HepG2 (cell line): ENCODE results near the gene SEMA6D. TPM values are rescaled to one million over a fixed set of nuclear protein-coding genes. Genes with fewer than 3 reads are reported as not detected.
A peak's percentile ranks its signal among the peaks of the same experiment; 100 is the strongest.

Source experiments
- ATAC-seq: fragments of 200-7000 bp; cut with Tn5 transposase; 3 replicates; pipeline ENCODE4 v1.9.1; 2020; ENCODE audit warnings: mild to moderate bottlenecking, moderate library complexity
- BruUV-seq: library from RNA; stranded (reverse); fragments of 400-500 nt; replicated peaks from 2 replicates; lab custom pipeline; 2021; lab: Mats Ljungman, UMichigan
- CTCF ChIA-PET: fragments of 300-600 bp; formaldehyde crosslinking; extraction: SDS; loops from one replicate; lab custom pipeline; 2021; ENCODE audit warnings: low total read pairs, inconsistent platforms, low intra/inter-chr PET ratio; lab: Yijun Ruan, JAX
- POLR2A ChIA-PET: fragments of 350-600 bp; sonication (Branson Sonifier 250); formaldehyde crosslinking; loops from one replicate; lab custom pipeline; 2020; ENCODE audit warnings: antibody characterized with exemption, inconsistent platforms; lab: Yijun Ruan, JAX
- DNase-seq: peaks from one replicate; pipeline ENCODE4 v3.0.0-alpha.2; 2015; ENCODE audit warnings: low spot score
- FAIRE-seq: peaks from 3 replicates; lab custom pipeline; 2011; peaks lifted over from hg19 to GRCh38; lab: Jason Lieb, UNC
- H2AFZ ChIP-seq: one replicate; pipeline ENCODE4 v1.6.1; 2011; ENCODE audit warnings: low read length, inconsistent platforms
- H3K27ac ChIP-seq: fragments of 300-600 bp; 3 replicates; pipeline ENCODE4 v1.8.0; 2011; ENCODE audit warnings: mixed run types, mild to moderate bottlenecking, mixed read lengths, low read length, inconsistent platforms; ENCODE audit not compliant: insufficient read depth; ENCODE audit errors: extremely low read length
- H3K27me3 ChIP-seq, 2 experiments: fragments of 200-600 bp in 1 of 2; 2 replicates in 1 of 2; 3 replicates in 1 of 2; pipeline versions ENCODE4 v1.6.0 to v1.8.0; 2011; ENCODE audit warnings: low read length in 2 of 2, mild to moderate bottlenecking in 2 of 2, moderate library complexity in 2 of 2, inconsistent platforms in 1 of 2; ENCODE audit not compliant: insufficient read depth in 2 of 2, control insufficient read depth in 1 of 2
- H3K36me3 ChIP-seq, 2 experiments: fragments of 200-600 bp in 1 of 2; replicated peaks in 1 of 2; 2 replicates in 1 of 2; 3 replicates in 1 of 2; pipeline versions ENCODE4 v1.5.1 to v1.8.0; 2011; ENCODE audit warnings: low read length in 2 of 2, inconsistent platforms in 1 of 2; ENCODE audit not compliant: insufficient read depth in 2 of 2, control insufficient read depth in 1 of 2
- H3K4me1 ChIP-seq: 2 replicates; pipeline ENCODE4 v1.5.1; 2012; ENCODE audit warnings: low read length, inconsistent platforms; ENCODE audit not compliant: insufficient read depth
- H3K4me2 ChIP-seq: 2 replicates; pipeline ENCODE4 v1.6.0; 2011; ENCODE audit warnings: low read depth, low read length, inconsistent platforms
- H3K4me3 ChIP-seq, 3 experiments: fragments of 200-600 bp in 1 of 3; sonication (generic), shearing (Covaris generic) in 1 of 3; replicated peaks in 1 of 3; 2 replicates each; pipeline ENCODE4 v1.5.1; 2011 to 2016; ENCODE audit warnings: low read length in 3 of 3, inconsistent platforms in 2 of 3, low read depth in 2 of 3, mild to moderate bottlenecking in 2 of 3, control low read depth in 1 of 3, mixed read lengths in 1 of 3; ENCODE audit not compliant: insufficient read depth in 1 of 3
- H3K79me2 ChIP-seq: one replicate; pipeline ENCODE4 v1.6.1; 2011; ENCODE audit warnings: low read length, inconsistent platforms; ENCODE audit not compliant: insufficient read depth
- H3K9ac ChIP-seq: 2 replicates; pipeline ENCODE4 v1.6.0; 2011; ENCODE audit warnings: mild to moderate bottlenecking, low read depth, low read length, inconsistent platforms; ENCODE audit not compliant: insufficient read depth
- H3K9me3 ChIP-seq: 2 replicates; pipeline ENCODE4 v1.5.1; 2012; ENCODE audit warnings: mild to moderate bottlenecking, low read length
- H4K20me1 ChIP-seq: 2 replicates; pipeline ENCODE4 v1.6.0; 2011; ENCODE audit warnings: inconsistent platforms, mild to moderate bottlenecking, low read length, moderate library complexity; ENCODE audit not compliant: insufficient read depth
- GTF3A ChIP-seq: sonication (generic); formaldehyde crosslinking; conservative IDR thresholded peaks from 2 replicates; pipeline ENCODE4 v1.4.0; 2020; ENCODE audit warnings: mild to moderate bottlenecking, missing genetic modification reagents
- KDM4B ChIP-seq: sonication (generic); formaldehyde crosslinking; IDR thresholded peaks from 2 replicates; pipeline ENCODE4 v1.4.0; 2020; ENCODE audit warnings: missing genetic modification reagents
- MXD4 ChIP-seq: IDR thresholded peaks from 2 replicates; pipeline ENCODE4 v1.6.1; 2016; ENCODE audit warnings: mild to moderate bottlenecking, missing biosample characterization, missing genetic modification reagents
- RFXANK ChIP-seq: IDR thresholded peaks from 2 replicates; pipeline ENCODE4 v1.6.1; 2016
- ZBTB20 ChIP-seq: sonication (generic); formaldehyde crosslinking; IDR thresholded peaks from 2 replicates; pipeline ENCODE4 v1.8.1; 2023; ENCODE audit warnings: missing genetic modification reagents, low read depth, mild to moderate bottlenecking, borderline replicate concordance
- ZNF317 ChIP-seq: sonication (generic); formaldehyde crosslinking; IDR thresholded peaks from 2 replicates; pipeline ENCODE4 v1.5.0; 2020; ENCODE audit warnings: mild to moderate bottlenecking, missing genetic modification reagents
- WGBS: methylation state at CpG from one replicate; pipeline ENCODE4 v1.1.6; 2017; ENCODE audit warnings: low lambda C conversion rate; 5-methylcytosine and 5-hydroxymethylcytosine counted together
- in situ Hi-C: cut with HindIII; loops from 2 replicates; pipeline ENCODE4 v1.10.0; 2017; ENCODE audit warnings: low pct_unique_long_range_greater_than_20kb; ENCODE audit not compliant: extremely low pct_ligation_motif_present
- intact Hi-C: fragments of 100-400 bp; cut with micrococcal nuclease; formaldehyde crosslinking; loops from one replicate; pipeline ENCODE4 v1.10.0; 2022; ENCODE audit not compliant: unreplicated experiment
- polyA plus RNA-seq, 8 experiments: library from polyadenylated mRNA; depleted of rRNA in 3 of 8; stranded (reverse) in 7 of 8; unstranded in 1 of 8; fragments of >200 nt; fragmentation: Illumina TruSeq in 4 of 8; extraction: Trizol in 4 of 8; gene quantifications; 2 replicates each; pipeline versions ENCODE4 v1.2.1 to v1.2.3, GENCODE V29; 2011 to 2016; ENCODE audit warnings: low read depth in 4 of 8, missing spikeins in 1 of 8, mixed read lengths in 1 of 8; ENCODE audit not compliant: insufficient read depth in 1 of 8
- total RNA-seq, 5 experiments: library from RNA; depleted of rRNA; stranded (reverse); fragments of >200 nt; fragmentation: Illumina TruSeq; extraction: Trizol; gene quantifications; 2 replicates each; pipeline ENCODE4 v1.2.3, GENCODE V29; 2016; ENCODE audit warnings: low read depth in 1 of 5
- TF ChIP-seq, protein P1 (sequence below): sonication (generic); formaldehyde crosslinking; IDR thresholded peaks from 2 replicates; pipeline ENCODE4 v1.8.1; 2022; ENCODE audit warnings: mild to moderate bottlenecking, missing genetic modification reagents

Gene SEMA6D
- total and polyA plus RNA-seq, 2 of the 13 experiments (the other 11 are each of a cell fraction or from before 2014, with no cell fraction given) = not detected

DNA sequence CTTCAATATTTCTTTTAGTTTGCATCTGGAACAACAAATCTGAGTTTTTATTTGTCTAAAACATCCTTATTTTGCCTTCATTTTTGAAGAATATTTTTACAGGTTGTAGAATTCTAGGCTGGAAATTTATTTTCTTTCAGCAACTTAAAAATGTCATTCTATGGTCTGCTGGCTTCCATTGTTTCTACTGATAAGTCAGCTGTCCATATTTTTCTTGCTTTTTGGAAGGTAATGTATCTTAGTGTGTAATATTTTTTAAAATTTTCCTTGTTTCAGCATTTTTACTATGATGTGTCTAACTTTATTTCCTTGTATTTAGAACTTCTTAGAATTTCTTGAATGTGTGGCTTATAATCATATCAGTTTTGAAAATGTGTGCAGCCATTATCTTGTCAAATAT, 37.0 kb downstream of the SEMA6D start:
- no peak overlapping the region for H2AFZ ChIP-seq
- peaks cover 92% of the 10 kb centered on the region for H3K9me3 ChIP-seq
- FAIRE-seq (no peak), DNase-seq (no peak), ATAC-seq (no peak)
- POLR2A ChIA-PET = no interaction called here
- no peak overlapping the region for H3K4me2 ChIP-seq
- H3K36me3 ChIP-seq = no peaks in the 10 kb centered on the region
- CTCF ChIA-PET = no interaction called here
- H3K27me3 ChIP-seq = no peaks in the 10 kb centered on the region
- no peak overlapping the region for H3K4me3 ChIP-seq
- no peaks in the 10 kb centered on the region for H4K20me1 ChIP-seq
- intact Hi-C loops = no loop called here
- no peak for TF ChIP-seq RFXANK (CRISPR knock-in tag)
- TF ChIP-seq, protein P1, sequence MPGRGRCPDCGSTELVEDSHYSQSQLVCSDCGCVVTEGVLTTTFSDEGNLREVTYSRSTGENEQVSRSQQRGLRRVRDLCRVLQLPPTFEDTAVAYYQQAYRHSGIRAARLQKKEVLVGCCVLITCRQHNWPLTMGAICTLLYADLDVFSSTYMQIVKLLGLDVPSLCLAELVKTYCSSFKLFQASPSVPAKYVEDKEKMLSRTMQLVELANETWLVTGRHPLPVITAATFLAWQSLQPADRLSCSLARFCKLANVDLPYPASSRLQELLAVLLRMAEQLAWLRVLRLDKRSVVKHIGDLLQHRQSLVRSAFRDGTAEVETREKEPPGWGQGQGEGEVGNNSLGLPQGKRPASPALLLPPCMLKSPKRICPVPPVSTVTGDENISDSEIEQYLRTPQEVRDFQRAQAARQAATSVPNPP = no peak
- TF ChIP-seq ZNF317 (CRISPR knock-in tag) = peak; percentile 96
- H3K4me1 ChIP-seq = no peaks in the 10 kb centered on the region
- H3K79me2 ChIP-seq = no peaks in the 10 kb centered on the region
- no peak overlapping the region for H3K27ac ChIP-seq
- H3K9ac ChIP-seq = no peak overlapping the region
- BruUV-seq = no TSS peak
- in situ Hi-C loops = no loop called here

DNA sequence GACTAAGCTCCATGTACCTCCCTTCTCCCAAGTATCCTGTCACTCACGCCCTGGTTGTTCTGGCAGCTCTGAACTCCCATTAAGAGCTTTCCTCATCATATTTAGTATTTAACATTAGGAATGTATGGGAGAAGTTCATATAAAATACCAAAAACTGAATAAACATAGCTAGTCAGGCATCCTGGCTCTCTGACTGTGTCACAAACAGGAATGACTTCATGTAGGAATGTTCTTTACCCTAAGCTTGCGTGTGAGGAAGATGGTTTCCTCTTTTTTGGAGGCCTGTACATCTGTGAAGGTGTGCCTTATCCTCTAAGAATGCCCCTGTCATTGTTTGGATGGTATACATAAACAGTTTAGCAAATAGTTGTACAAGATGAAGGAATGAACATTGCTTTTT, 38.6 kb downstream of the SEMA6D start:
- BruUV-seq = no TSS peak
- Histone ChIP-seq H3K27me3 (no peaks in the 10 kb centered on the region), H4K20me1 (no peaks in the 10 kb centered on the region), H3K27ac (no peak overlapping the region), H3K79me2 (no peaks in the 10 kb centered on the region), H3K36me3 (no peaks in the 10 kb centered on the region), H2AFZ (no peak overlapping the region), H3K9me3 (peaks cover 77% of the 10 kb centered on the region), H3K4me1 (no peaks in the 10 kb centered on the region), H3K4me3 (no peak overlapping the region), H3K4me2 (no peak overlapping the region), H3K9ac (no peak overlapping the region)
- 0% methylated on average over 2 of the region's 2 CpGs for WGBS
- intact Hi-C loops (no loop called here), in situ Hi-C loops (no loop called here)
- TF ChIP-seq MXD4 = no peak
- no peak for TF ChIP-seq KDM4B (CRISPR knock-in tag)
- no peak for TF ChIP-seq ZBTB20 (CRISPR knock-in tag)
- TF ChIP-seq GTF3A = no peak
- ChIA-PET POLR2A (no interaction called here), CTCF (no interaction called here)
- FAIRE-seq (no peak), DNase-seq (no peak), ATAC-seq (no peak)
